HEK293 (cell line): ENCODE results near the gene GALNT16.

Experiments used
- BCL11A ChIP-seq: fragments of 450-650 bp; formaldehyde crosslinking; IDR thresholded peaks from 2 replicates; pipeline ENCODE4 v1.5.1; 2016; ENCODE audit warnings: low read depth, missing biosample characterization, missing genetic modification characterization
- GLI4 ChIP-seq: fragments of 450-650 bp; formaldehyde crosslinking; IDR thresholded peaks from 2 replicates; pipeline ENCODE4 v1.5.1; 2016; ENCODE audit warnings: missing biosample characterization, missing genetic modification characterization
- RBAK ChIP-seq: fragments of 450-650 bp; formaldehyde crosslinking; IDR thresholded peaks from 2 replicates; pipeline ENCODE4 v1.5.1; 2016; ENCODE audit warnings: missing biosample characterization, missing genetic modification characterization
- TCF7L2 ChIP-seq: IDR thresholded peaks from 2 replicates; pipeline ENCODE4 v1.6.1; 2011; ENCODE audit warnings: low read depth, mild to moderate bottlenecking, inconsistent platforms, low read length, moderate library complexity, borderline replicate concordance
- ZFP41 ChIP-seq: fragments of 450-650 bp; formaldehyde crosslinking; IDR thresholded peaks from 2 replicates; pipeline ENCODE4 v1.5.1; 2016; ENCODE audit warnings: missing biosample characterization, missing genetic modification characterization, borderline replicate concordance
- ZNF169 ChIP-seq: fragments of 450-650 bp; formaldehyde crosslinking; IDR thresholded peaks from 2 replicates; pipeline ENCODE4 v1.5.1; 2016; ENCODE audit warnings: missing biosample characterization, missing genetic modification characterization
- ZNF174 ChIP-seq: fragments of 450-650 bp; formaldehyde crosslinking; IDR thresholded peaks from 2 replicates; pipeline ENCODE4 v1.5.0; 2017; ENCODE audit warnings: missing biosample characterization, mild to moderate bottlenecking, missing genetic modification characterization
- ZNF302 ChIP-seq: fragments of 450-650 bp; formaldehyde crosslinking; IDR thresholded peaks from 2 replicates; pipeline ENCODE4 v1.5.1; 2016; ENCODE audit warnings: missing biosample characterization, missing genetic modification characterization, low read depth
- ZNF670 ChIP-seq: fragments of 450-650 bp; formaldehyde crosslinking; IDR thresholded peaks from 2 replicates; pipeline ENCODE4 v1.5.1; 2016; ENCODE audit warnings: missing biosample characterization, missing genetic modification characterization, low read depth
- TF ChIP-seq, protein P1 (sequence below): fragments of 450-650 bp; formaldehyde crosslinking; IDR thresholded peaks from 2 replicates; pipeline ENCODE4 v1.5.1; 2016; ENCODE audit warnings: missing biosample characterization, missing genetic modification characterization
- TF ChIP-seq, protein P2 (sequence below): fragments of 450-650 bp; formaldehyde crosslinking; IDR thresholded peaks from 2 replicates; pipeline ENCODE4 v1.5.1; 2016; ENCODE audit warnings: missing biosample characterization, missing genetic modification characterization
- TF ChIP-seq, protein P3 (sequence below): fragments of 450-650 bp; IDR thresholded peaks from 2 replicates; pipeline ENCODE4 v1.5.1; 2018; ENCODE audit warnings: missing biosample characterization, mild to moderate bottlenecking, missing genetic modification characterization
- TF ChIP-seq, protein P4 (sequence below): fragments of 450-650 bp; formaldehyde crosslinking; optimal IDR thresholded peaks from 2 replicates; pipeline ENCODE3; 2016; ENCODE audit warnings: missing biosample characterization, mild to moderate bottlenecking, missing genetic modification characterization

DNA sequence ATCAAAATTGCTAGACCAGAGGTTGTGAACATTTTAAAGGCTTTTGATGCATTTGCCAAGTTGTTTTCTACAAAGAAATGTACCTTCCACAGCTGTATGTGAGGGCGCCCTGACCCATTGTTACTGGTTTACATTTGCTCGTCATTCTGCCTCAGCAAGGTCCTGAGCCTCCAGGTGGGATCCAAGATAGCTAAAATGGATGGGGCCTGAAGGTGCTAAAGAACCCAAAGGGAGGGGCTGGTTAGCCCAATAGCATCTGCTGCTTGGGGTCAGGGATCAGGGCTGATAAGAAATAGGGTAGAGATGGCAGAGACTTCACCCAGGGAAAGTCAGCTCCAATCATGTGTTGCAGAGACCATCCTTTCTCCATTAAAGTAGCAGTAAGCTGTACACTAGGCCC lies 43.1 kb downstream of the GALNT16 start:
- no peak for TF ChIP-seq ZNF302 (tag by site-specific recombination)
- no peak for TF ChIP-seq ZNF174 (tag by site-specific recombination)
- TF ChIP-seq, protein P1, sequence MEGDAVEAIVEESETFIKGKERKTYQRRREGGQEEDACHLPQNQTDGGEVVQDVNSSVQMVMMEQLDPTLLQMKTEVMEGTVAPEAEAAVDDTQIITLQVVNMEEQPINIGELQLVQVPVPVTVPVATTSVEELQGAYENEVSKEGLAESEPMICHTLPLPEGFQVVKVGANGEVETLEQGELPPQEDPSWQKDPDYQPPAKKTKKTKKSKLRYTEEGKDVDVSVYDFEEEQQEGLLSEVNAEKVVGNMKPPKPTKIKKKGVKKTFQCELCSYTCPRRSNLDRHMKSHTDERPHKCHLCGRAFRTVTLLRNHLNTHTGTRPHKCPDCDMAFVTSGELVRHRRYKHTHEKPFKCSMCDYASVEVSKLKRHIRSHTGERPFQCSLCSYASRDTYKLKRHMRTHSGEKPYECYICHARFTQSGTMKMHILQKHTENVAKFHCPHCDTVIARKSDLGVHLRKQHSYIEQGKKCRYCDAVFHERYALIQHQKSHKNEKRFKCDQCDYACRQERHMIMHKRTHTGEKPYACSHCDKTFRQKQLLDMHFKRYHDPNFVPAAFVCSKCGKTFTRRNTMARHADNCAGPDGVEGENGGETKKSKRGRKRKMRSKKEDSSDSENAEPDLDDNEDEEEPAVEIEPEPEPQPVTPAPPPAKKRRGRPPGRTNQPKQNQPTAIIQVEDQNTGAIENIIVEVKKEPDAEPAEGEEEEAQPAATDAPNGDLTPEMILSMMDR (tag by site-specific recombination) = no peak
- no peak for TF ChIP-seq ZNF670 (tag by site-specific recombination)
- TF ChIP-seq, protein P2, sequence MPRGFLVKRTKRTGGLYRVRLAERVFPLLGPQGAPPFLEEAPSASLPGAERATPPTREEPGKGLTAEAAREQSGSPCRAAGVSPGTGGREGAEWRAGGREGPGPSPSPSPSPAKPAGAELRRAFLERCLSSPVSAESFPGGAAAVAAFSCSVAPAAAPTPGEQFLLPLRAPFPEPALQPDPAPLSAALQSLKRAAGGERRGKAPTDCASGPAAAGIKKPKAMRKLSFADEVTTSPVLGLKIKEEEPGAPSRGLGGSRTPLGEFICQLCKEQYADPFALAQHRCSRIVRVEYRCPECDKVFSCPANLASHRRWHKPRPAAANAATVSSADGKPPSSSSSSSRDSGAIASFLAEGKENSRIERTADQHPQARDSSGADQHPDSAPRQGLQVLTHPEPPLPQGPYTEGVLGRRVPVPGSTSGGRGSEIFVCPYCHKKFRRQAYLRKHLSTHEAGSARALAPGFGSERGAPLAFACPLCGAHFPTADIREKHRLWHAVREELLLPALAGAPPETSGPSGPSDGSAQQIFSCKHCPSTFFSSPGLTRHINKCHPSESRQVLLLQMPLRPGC (tag by site-specific recombination) = no peak
- TF ChIP-seq TCF7L2 = no peak
- no peak for TF ChIP-seq ZNF169
- TF ChIP-seq ZFP41 (tag by site-specific recombination) = no peak
- no peak for TF ChIP-seq BCL11A (tag by site-specific recombination)
- no peak for TF ChIP-seq GLI4
- TF ChIP-seq RBAK (tag by site-specific recombination) = no peak
- TF ChIP-seq, protein P3, sequence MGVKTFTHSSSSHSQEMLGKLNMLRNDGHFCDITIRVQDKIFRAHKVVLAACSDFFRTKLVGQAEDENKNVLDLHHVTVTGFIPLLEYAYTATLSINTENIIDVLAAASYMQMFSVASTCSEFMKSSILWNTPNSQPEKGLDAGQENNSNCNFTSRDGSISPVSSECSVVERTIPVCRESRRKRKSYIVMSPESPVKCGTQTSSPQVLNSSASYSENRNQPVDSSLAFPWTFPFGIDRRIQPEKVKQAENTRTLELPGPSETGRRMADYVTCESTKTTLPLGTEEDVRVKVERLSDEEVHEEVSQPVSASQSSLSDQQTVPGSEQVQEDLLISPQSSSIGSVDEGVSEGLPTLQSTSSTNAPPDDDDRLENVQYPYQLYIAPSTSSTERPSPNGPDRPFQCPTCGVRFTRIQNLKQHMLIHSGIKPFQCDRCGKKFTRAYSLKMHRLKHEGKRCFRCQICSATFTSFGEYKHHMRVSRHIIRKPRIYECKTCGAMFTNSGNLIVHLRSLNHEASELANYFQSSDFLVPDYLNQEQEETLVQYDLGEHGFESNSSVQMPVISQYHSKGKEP = no peak
- TF ChIP-seq, protein P4, sequence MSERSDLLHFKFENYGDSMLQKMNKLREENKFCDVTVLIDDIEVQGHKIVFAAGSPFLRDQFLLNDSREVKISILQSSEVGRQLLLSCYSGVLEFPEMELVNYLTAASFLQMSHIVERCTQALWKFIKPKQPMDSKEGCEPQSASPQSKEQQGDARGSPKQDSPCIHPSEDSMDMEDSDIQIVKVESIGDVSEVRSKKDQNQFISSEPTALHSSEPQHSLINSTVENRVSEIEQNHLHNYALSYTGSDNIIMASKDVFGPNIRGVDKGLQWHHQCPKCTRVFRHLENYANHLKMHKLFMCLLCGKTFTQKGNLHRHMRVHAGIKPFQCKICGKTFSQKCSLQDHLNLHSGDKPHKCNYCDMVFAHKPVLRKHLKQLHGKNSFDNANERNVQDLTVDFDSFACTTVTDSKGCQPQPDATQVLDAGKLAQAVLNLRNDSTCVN (tag by site-specific recombination) = no peak
